Measurements from ENCODE around the gene CD48.
"Not testable (repeated sequence)": the region's sequence is repeated elsewhere in the genome, so short reads cannot be mapped to it uniquely, and the experiment has no call there.

Gene CD48

GRCh38 chr1:160713161-160713560 is 1.5 kb upstream of the CD48 start:
- DNase-seq (ENCODE audit: low spot score), result no peak

DNA sequence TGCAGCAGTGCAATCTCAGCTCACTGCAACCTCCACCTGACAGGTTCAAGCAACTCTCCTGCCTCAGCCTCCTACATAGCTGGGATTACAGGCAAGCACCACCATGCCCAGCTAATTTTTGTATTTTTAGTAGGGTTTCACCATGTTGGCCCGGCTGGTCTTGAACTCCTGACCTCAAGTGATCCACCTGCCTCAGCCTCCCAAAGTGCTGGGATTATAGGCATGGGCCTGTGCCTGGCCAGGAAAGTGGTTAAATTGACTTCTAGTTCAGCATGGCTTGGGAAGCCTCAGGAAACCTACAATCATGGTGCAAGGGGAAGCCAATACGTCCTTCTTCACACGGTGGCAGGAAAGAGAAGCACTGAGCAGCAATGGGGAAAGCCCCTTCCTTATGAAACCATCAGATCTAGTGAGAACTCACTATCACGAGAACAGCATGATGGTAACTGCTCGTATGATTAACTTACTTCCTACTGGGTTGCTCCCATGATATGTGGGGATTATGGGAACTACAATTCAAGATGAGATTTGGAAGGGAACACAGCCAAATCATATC is 981 bp upstream of the CD48 start:
- peak; percentile 48 for DNase-seq (ENCODE audit: low spot score)

DNA sequence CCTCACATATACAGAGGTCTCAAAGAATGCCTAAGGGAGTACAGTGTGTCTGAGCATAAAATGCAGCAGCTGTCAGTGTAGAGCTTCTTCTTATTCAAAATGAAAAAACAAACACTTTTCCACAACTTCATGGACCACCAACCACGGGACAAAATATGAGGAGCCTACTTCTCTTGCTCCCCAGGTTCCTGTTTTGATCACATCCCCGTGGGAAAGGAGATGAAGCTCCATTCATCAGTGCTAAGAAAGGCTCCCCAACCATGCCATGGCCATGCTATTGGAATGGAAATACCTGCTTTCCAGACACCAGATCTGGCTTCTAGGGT is 383 bp downstream of the CD48 start:
- no peak for DNase-seq (ENCODE audit: low spot score)

GRCh38 chr1:160710517-160711252 is 937 bp downstream of the CD48 start:
- no peak for DNase-seq (ENCODE audit: low spot score)

DNA sequence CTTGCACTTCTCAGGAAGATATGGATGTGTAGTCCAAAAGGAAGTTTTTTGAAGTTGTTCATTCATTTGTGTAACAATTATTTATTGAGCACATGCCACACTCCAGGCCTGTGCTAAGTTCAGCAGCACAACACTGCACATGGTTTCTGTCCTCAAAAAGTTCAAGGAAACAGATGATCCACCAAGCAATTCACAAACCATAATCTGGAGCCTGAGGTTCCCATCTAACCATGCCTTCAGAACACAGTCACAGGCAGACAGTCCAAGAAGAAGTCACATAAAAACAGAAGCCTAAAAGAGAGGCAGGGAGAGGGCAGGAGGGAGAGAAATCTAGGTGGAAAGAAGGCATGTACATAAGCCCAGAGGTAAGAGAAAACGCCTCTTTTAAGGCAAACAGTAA is 1.9 kb downstream of the CD48 start:
- no peak for DNase-seq (ENCODE audit: low spot score)

GRCh38 chr1:160708801-160709200 is 2.8 kb downstream of the CD48 start:
- DNase-seq (ENCODE audit: low spot score), result no peak

DNA sequence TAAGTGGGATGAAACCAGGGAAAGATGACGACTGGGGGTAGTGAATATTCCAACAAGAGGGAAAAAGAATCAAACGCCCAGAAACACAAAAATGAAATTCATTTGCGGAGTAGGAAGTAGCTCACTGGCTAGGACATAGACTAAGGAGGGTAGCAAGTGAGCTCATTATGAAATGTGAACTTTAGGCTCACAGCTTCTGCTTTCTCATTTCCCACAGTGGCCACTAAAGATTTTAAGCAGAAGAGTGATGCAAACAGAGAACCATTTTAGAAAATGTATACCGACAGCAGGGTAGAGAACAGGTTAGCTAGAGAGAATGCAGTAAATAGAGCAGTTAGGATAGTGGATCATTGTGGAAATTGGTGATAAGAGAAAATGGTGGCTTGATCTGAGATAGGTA is 3.5 kb downstream of the CD48 start:
- peak; percentile 19 for DNase-seq (ENCODE audit: low spot score)

GRCh38 chr1:160707236-160708064 is 4.2 kb downstream of the CD48 start:
- DNase-seq (ENCODE audit: low spot score), result no peak

- no peak for DNase-seq (ENCODE audit: low spot score)
Measured at GRCh38 chr1:160706526-160707235, 4.9 kb downstream of the CD48 start.

- no peak for DNase-seq (ENCODE audit: low spot score)
Measured at GRCh38 chr1:160705742-160706141, 5.9 kb downstream of the CD48 start.

DNA sequence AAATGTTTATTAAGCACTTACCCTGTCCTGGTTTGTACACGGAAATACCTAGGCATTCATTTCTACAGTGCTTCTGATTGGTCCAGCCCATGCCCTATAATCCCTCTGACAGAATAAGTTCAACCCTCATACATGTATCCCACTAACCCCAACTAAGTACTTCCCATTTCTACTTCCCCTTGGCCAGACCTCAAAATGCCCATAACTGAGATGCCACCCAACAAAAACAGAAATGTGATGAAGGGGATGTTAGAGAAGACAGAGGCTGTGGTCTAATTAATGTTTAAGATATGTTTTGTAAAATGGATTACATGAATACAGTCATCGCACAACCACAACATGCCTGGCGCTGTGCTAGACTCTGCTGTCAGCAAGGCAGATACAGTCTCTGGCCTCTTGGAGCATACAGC is 6.4 kb downstream of the CD48 start:
- DNase-seq (ENCODE audit: low spot score), result not testable (repeated sequence)

DNA sequence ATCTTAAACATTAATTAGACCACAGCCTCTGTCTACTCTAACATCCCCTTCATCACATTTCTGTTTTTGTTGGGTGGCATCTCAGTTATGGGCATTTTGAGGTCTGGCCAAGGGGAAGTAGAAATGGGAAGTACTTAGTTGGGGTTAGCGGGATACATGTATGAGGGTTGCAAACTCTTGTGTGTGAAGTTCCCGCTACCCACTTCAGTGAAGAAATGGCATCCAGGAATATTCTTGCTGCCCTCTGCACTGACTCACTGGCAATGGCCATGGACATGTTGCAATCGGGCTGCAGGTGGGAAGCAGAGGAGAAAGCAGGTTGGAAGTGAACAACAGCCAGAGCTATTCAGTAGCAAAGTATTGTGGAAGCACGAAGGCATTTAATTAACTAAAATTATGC is 7.4 kb downstream of the CD48 start:
- peak; percentile 31 for DNase-seq (ENCODE audit: low spot score)

- DNase-seq (ENCODE audit: low spot score), result no peak
Measured at GRCh38 chr1:160702100-160702499, 9.5 kb downstream of the CD48 start.

DNA sequence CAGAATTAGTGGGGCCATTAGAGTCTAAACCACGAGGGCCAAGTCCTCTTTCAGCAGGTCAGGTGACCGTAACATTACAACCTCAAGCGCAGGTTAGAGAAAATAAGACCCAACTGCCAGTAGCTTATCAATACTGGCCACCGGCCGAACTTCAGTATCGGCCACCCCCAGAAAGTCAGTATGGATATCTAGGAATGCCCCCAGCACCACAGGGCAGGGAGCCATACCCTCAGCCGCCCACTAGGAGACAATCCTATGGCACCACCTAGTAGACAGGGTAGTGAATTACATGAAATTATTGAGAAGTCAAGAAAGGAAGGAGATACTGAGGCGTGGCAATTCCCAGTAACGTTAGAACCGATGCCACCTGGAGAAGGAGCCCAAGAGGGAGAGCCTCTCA is 19.2 kb downstream of the CD48 start:
- DNase-seq (ENCODE audit: low spot score), result not testable (repeated sequence)

GRCh38 chr1:160685266-160685665 is 26.4 kb downstream of the CD48 start:
- no peak for DNase-seq (ENCODE audit: low spot score)

DNA sequence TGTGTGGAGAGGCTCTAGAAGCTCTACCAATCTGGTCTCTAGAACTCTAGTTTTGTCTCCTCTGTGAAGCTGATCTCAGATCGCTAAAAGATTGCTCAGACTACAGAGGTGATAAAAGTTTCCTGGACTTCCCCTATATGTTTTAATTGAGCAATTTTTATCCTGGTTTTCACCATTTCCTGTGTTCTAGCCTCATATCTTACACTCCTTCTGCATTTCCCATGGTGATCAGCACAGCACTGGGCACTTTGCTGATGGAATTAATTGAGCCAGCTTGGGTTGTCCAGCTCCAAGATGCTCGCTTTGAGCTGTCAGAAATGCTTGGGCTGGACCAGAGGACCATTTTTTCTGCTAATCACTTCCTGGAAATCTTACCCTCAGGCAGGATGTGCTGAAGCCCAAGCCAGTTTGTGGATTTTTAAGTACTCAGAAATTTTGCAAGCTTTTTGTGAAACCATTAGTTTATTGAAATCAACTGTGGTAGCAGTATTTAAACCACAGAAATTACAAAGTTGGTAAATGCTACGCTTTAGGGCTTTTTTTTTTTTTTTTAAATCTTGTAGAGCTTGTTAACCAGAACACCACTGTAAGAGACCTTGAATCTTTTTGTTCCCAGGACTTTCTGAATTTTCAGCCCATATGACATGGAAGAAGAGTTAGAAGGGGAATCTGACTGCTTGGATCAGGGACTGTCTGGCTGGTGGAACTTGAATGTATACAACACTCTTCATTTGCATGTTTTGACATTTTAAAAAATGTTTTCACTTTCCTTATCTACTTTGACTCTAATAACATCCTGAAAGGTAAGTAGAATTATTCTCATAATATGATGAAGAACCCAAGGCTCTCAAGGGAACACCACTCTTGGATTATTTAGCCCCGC is 28.4 kb downstream of the CD48 start:
- no peak for DNase-seq (ENCODE audit: low spot score)

- DNase-seq (ENCODE audit: low spot score), result no peak
Measured at GRCh38 chr1:160681891-160682140, 29.8 kb downstream of the CD48 start.

DNA sequence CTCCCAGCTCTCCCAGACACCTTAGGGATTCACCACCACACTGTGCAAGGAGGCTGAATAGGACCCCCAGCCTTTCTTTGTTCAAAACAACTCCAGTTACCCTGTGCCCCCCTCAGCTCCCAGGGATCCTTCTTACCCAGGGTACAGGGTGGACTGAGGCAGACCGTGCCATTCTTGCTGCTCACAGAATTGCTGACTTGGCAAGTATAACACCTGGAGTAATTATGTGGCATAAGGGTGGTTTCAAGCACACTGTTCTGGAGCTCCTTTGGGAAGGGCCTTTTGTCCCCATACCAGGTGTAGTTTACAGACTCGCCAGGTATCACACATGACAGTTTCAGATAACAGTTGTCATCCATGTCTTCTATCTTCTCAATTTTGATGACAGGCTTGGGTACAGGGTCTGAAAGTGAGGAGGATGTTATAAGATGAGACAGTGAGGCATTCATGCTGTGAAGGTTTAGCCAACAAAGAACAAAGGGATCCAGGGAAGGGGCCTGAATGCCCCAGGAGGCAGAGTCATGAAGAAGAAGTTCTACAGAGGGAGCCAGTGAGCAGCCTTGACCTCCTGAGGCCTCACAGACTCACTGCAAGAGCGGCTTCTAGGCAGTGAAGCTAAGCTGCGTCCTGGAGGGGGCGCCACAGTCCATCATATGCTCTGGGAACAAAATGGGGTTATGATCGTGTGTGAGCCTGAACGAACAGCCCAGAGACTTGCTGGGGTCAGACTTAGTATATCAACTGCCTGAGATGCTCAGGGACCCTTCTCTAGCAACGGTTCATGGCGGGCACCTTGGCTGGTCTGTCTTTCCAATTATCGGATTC is 30.3 kb downstream of the CD48 start:
- peak; percentile 40 for DNase-seq (ENCODE audit: low spot score)

DNA sequence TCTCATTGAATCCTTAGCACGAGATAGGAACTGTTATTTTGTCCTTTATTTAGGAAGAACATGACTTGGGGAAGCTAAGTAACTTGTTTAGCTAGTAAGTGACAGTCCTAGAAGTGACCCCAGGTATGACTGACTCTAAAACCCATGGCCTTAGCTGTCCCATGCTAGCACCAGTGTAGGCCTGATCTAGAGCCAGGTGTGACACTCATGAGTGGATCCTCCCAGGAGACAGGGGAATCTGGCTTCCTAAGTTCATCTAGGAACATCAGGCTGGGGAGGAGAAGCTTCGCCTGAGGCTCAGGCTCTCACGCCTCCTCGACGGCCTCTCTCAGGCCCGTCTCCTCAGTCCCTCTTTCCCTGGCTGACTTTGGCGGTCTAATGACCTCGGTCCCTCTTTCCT is 31.2 kb downstream of the CD48 start:
- DNase-seq (ENCODE audit: low spot score), result no peak

GRCh38 chr1:160679893-160680292 is 31.7 kb downstream of the CD48 start:
- no peak for DNase-seq (ENCODE audit: low spot score)
